Endothelial cell of umbilical vein (primary cell): ENCODE measurements around the gene MANF. TPM values are rescaled to one million over a fixed set of nuclear protein-coding genes. Genes with fewer than 3 reads are reported as not detected.

Experiments used
- BruUV-seq: library from RNA; stranded (reverse); fragments of 400-500 nt; replicated peaks from 2 replicates; lab custom pipeline; 2021; lab: Mats Ljungman, UMichigan
- CTCF ChIA-PET: fragments of 300-600, 350-600 bp; sonication (Branson Sonifier 250); formaldehyde crosslinking; loops from one replicate; lab custom pipeline; 2021; ENCODE audit warnings: antibody characterized with exemption, inconsistent platforms; lab: Charles Lee
- POLR2A ChIA-PET: fragments of 300-600, 350-600 bp; sonication (Branson Sonifier 250); formaldehyde crosslinking; loops from one replicate; lab custom pipeline; 2021; ENCODE audit warnings: antibody characterized with exemption, inconsistent platforms; lab: Charles Lee
- DNase-seq: peaks from one replicate; pipeline ENCODE4 v3.0.0-alpha.2; 2011; ENCODE audit warnings: low read depth, low spot score
- FAIRE-seq: peaks from 2 replicates; lab custom pipeline; 2011; peaks lifted over from hg19 to GRCh38; lab: Jason Lieb, UNC
- H2AFZ ChIP-seq: 2 replicates; pipeline ENCODE4 v1.6.0; 2012; ENCODE audit warnings: low read depth, low read length, control low read depth, inconsistent platforms
- H3K27ac ChIP-seq: 2 replicates; pipeline ENCODE4 v1.5.1; 2011; ENCODE audit warnings: low read depth, mild to moderate bottlenecking, control low read depth, low read length, moderate library complexity; ENCODE audit not compliant: insufficient read depth
- H3K27me3 ChIP-seq, 2 experiments: 2 replicates each; pipeline versions ENCODE4 v1.6.0 to v1.6.1; 2011; ENCODE audit warnings: low read length in 2 of 2, mixed read lengths in 1 of 2; ENCODE audit not compliant: control insufficient read depth in 2 of 2, insufficient read depth in 2 of 2
- H3K36me3 ChIP-seq, 2 experiments: 2 replicates in 1 of 2; 3 replicates in 1 of 2; pipeline ENCODE4 v1.5.1; 2011; ENCODE audit warnings: low read length in 2 of 2, mild to moderate bottlenecking in 1 of 2, moderate library complexity in 1 of 2; ENCODE audit not compliant: control insufficient read depth in 2 of 2, insufficient read depth in 2 of 2; ENCODE audit errors: extremely low read depth in 1 of 2
- H3K4me1 ChIP-seq: 3 replicates; pipeline ENCODE4 v1.5.1; 2011; ENCODE audit warnings: mild to moderate bottlenecking, low read length; ENCODE audit not compliant: control insufficient read depth, insufficient read depth; ENCODE audit errors: extremely low read depth
- H3K4me2 ChIP-seq: 2 replicates; pipeline ENCODE4 v1.6.1; 2011; ENCODE audit warnings: low read length, control low read depth, mixed read lengths; ENCODE audit not compliant: insufficient read depth
- H3K4me3 ChIP-seq, 3 experiments: fragments of 200-600 bp in 1 of 3; sonication (generic), shearing (Covaris generic) in 1 of 3; replicated peaks in 1 of 3; 2 replicates each; pipeline ENCODE4 v1.5.1; 2011 to 2016; ENCODE audit warnings: control low read depth in 3 of 3, low read length in 3 of 3, mild to moderate bottlenecking in 2 of 3, inconsistent platforms in 1 of 3, low read depth in 1 of 3, moderate library complexity in 1 of 3; ENCODE audit not compliant: insufficient read depth in 1 of 3
- H3K79me2 ChIP-seq: 2 replicates; pipeline ENCODE4 v1.6.0; 2012; ENCODE audit warnings: low read length, inconsistent platforms; ENCODE audit not compliant: control insufficient read depth, insufficient read depth
- H3K9ac ChIP-seq: replicated peaks from 2 replicates; pipeline ENCODE3; 2011; ENCODE audit warnings: low read length, control low read depth; ENCODE audit not compliant: insufficient read depth; ENCODE audit errors: extremely low read depth
- H3K9me1 ChIP-seq: replicated peaks from 3 replicates; pipeline ENCODE4 v1.6.0; 2011; ENCODE audit warnings: mild to moderate bottlenecking, low read length; ENCODE audit not compliant: control insufficient read depth, insufficient read depth; ENCODE audit errors: extremely low read depth
- H3K9me3 ChIP-seq: replicated peaks from 2 replicates; pipeline ENCODE4 v1.5.1; 2012; ENCODE audit warnings: low read length, inconsistent platforms; ENCODE audit not compliant: control insufficient read depth, insufficient read depth
- H4K20me1 ChIP-seq: replicated peaks from 2 replicates; pipeline ENCODE3; 2011; ENCODE audit warnings: mild to moderate bottlenecking, low read length; ENCODE audit not compliant: control insufficient read depth, insufficient read depth; ENCODE audit errors: extremely low read depth
- CTCF ChIP-seq, 2 donors: IDR thresholded peaks; 1 replicate in 1 of 2; 2 replicates in 1 of 2; pipeline ENCODE4 v1.5.1; 2011; ENCODE audit warnings: low read length in 2 of 2, mild to moderate bottlenecking in 2 of 2, moderate library complexity in 2 of 2, control low read depth in 1 of 2, inconsistent platforms in 1 of 2, low read depth in 1 of 2; ENCODE audit not compliant: insufficient read depth in 1 of 2; ENCODE audit errors: extremely low read depth in 1 of 2
- FOS ChIP-seq: IDR thresholded peaks from 2 replicates; pipeline ENCODE4 v1.6.1; 2011; ENCODE audit warnings: mild to moderate bottlenecking, low read length, moderate library complexity, borderline replicate concordance; ENCODE audit not compliant: insufficient read depth
- MAX ChIP-seq: IDR thresholded peaks from 2 replicates; pipeline ENCODE4 v1.6.1; 2011; ENCODE audit not compliant: insufficient read depth, insufficient read length
- POLR2A ChIP-seq: IDR thresholded peaks from 2 replicates; pipeline ENCODE4 v1.6.1; 2012; ENCODE audit warnings: low read depth, mild to moderate bottlenecking, control low read depth, low read length
- dilution Hi-C: fragments of 300-500 bp; cut with MboI; formaldehyde crosslinking; loops from one replicate; pipeline ENCODE4 v1.15.0; 2019; ENCODE audit warnings: low sequenced_read_pairs; ENCODE audit not compliant: extremely low pct_ligation_motif_present
- intact Hi-C: fragments of 100-400 bp; cut with micrococcal nuclease; formaldehyde crosslinking; loops from one replicate; pipeline ENCODE4 v1.10.0; 2022
- polyA plus RNA-seq, 4 experiments: library from polyadenylated mRNA; depleted of rRNA in 3 of 4; stranded (reverse) in 3 of 4; unstranded in 1 of 4; fragments of >200 nt; gene quantifications; 2 replicates each; pipeline versions ENCODE4 v1.2.1 to v1.2.3, GENCODE V29; 2011 to 2012; ENCODE audit warnings: missing spikeins in 1 of 4
- total RNA-seq: library from RNA; stranded (reverse); gene quantifications from 2 replicates; pipeline ENCODE4 v1.2.3, GENCODE V29; 2021

Gene MANF
- total and polyA plus RNA-seq, 2 donors (not counting 3 experiments of a cell fraction or from before 2014, with no cell fraction given) = 100 to 248 TPM

GRCh38 chr3:51436998-51437639 is 52.0 kb downstream of the MANF start:
- Histone ChIP-seq H3K4me1 (no peaks in the 10 kb centered on the region), H3K27ac (no peak overlapping the region), H4K20me1 (no peaks in the 10 kb centered on the region), H3K9me1 (no peaks in the 10 kb centered on the region), H3K27me3 (no peaks in the 10 kb centered on the region), H3K36me3 (peaks cover 3 to 11% of the 10 kb centered on the region in 2 experiments), H3K9me3 (no peaks in the 10 kb centered on the region), H3K79me2 (peaks cover 3% of the 10 kb centered on the region), H3K4me2 (no peak overlapping the region), H3K9ac (no peak overlapping the region), H3K4me3 (no peak overlapping the region), H2AFZ (no peak overlapping the region)
- no peak for DNase-seq
- dilution Hi-C loops = no loop called here
- POLR2A ChIA-PET = no interaction called here
- intact Hi-C loops = no loop called here
- no peak for FAIRE-seq
- TF ChIP-seq MAX = no peak
- TF ChIP-seq CTCF (IDR thresholded peaks at IDR 0.05; ENCODE audit: extremely low read depth in 1 of 2, insufficient read depth in 1 of 2, low read depth in 1 of 2, low read length in 2 of 2) = no peak
- TF ChIP-seq POLR2A = no peak
- TF ChIP-seq FOS = no peak
- BruUV-seq = no TSS peak
- CTCF ChIA-PET = interaction anchor here (1.5 kb wide), 1 partner anchor 9 kb away, joined by 5 read pairs; no protein-coding TSS in a partner anchor

Other genes with a start within 250 kb of the MANF start
- gene RBM15B, start 6.0 kb downstream of the MANF start, total RNA-seq = 38.3 and 39.1 TPM in 2 replicates
- gene RBM15B, start 6.0 kb downstream of the MANF start, polyA plus RNA-seq = 18.7 and 19.9 TPM in 2 replicates
- 21.1 and 22.0 TPM in 2 replicates for gene DCAF1, start 114.7 kb downstream of the MANF start, total RNA-seq
- 5.5 and 7.8 TPM in 2 replicates for gene DCAF1, start 114.7 kb downstream of the MANF start, polyA plus RNA-seq
- gene RAD54L2, start 153.4 kb downstream of the MANF start, total RNA-seq = 31.1 and 32.5 TPM in 2 replicates
- 7.0 and 7.6 TPM in 2 replicates for gene RAD54L2, start 153.4 kb downstream of the MANF start, polyA plus RNA-seq